Endothelial cell of umbilical vein (primary cell): ENCODE data around the gene ZNF775. TPM values are rescaled to one million over a fixed set of nuclear protein-coding genes. Genes with fewer than 3 reads are reported as not detected.

ENCODE experiments used
- BruUV-seq: library from RNA; stranded (reverse); fragments of 400-500 nt; replicated peaks from 2 replicates; lab custom pipeline; 2021; lab: Mats Ljungman, UMichigan
- CTCF ChIA-PET: fragments of 300-600, 350-600 bp; sonication (Branson Sonifier 250); formaldehyde crosslinking; loops from one replicate; lab custom pipeline; 2021; ENCODE audit warnings: antibody characterized with exemption, inconsistent platforms; lab: Charles Lee
- POLR2A ChIA-PET: fragments of 300-600, 350-600 bp; sonication (Branson Sonifier 250); formaldehyde crosslinking; loops from one replicate; lab custom pipeline; 2021; ENCODE audit warnings: antibody characterized with exemption, inconsistent platforms; lab: Charles Lee
- DNase-seq: peaks from one replicate; pipeline ENCODE4 v3.0.0-alpha.2; 2011; ENCODE audit warnings: low read depth, low spot score
- FAIRE-seq: peaks from 2 replicates; lab custom pipeline; 2011; peaks lifted over from hg19 to GRCh38; lab: Jason Lieb, UNC
- H2AFZ ChIP-seq: 2 replicates; pipeline ENCODE4 v1.6.0; 2012; ENCODE audit warnings: low read depth, low read length, control low read depth, inconsistent platforms
- H3K27ac ChIP-seq: 2 replicates; pipeline ENCODE4 v1.5.1; 2011; ENCODE audit warnings: low read depth, mild to moderate bottlenecking, control low read depth, low read length, moderate library complexity; ENCODE audit not compliant: insufficient read depth
- H3K27me3 ChIP-seq, 2 experiments: 2 replicates each; pipeline versions ENCODE4 v1.6.0 to v1.6.1; 2011; ENCODE audit warnings: low read length in 2 of 2, mixed read lengths in 1 of 2; ENCODE audit not compliant: control insufficient read depth in 2 of 2, insufficient read depth in 2 of 2
- H3K36me3 ChIP-seq, 2 experiments: 2 replicates in 1 of 2; 3 replicates in 1 of 2; pipeline ENCODE4 v1.5.1; 2011; ENCODE audit warnings: low read length in 2 of 2, mild to moderate bottlenecking in 1 of 2, moderate library complexity in 1 of 2; ENCODE audit not compliant: control insufficient read depth in 2 of 2, insufficient read depth in 2 of 2; ENCODE audit errors: extremely low read depth in 1 of 2
- H3K4me1 ChIP-seq: 3 replicates; pipeline ENCODE4 v1.5.1; 2011; ENCODE audit warnings: mild to moderate bottlenecking, low read length; ENCODE audit not compliant: control insufficient read depth, insufficient read depth; ENCODE audit errors: extremely low read depth
- H3K4me2 ChIP-seq: 2 replicates; pipeline ENCODE4 v1.6.1; 2011; ENCODE audit warnings: low read length, control low read depth, mixed read lengths; ENCODE audit not compliant: insufficient read depth
- H3K4me3 ChIP-seq, 3 experiments: fragments of 200-600 bp in 1 of 3; sonication (generic), shearing (Covaris generic) in 1 of 3; replicated peaks in 1 of 3; 2 replicates each; pipeline ENCODE4 v1.5.1; 2011 to 2016; ENCODE audit warnings: control low read depth in 3 of 3, low read length in 3 of 3, mild to moderate bottlenecking in 2 of 3, inconsistent platforms in 1 of 3, low read depth in 1 of 3, moderate library complexity in 1 of 3; ENCODE audit not compliant: insufficient read depth in 1 of 3
- H3K79me2 ChIP-seq: 2 replicates; pipeline ENCODE4 v1.6.0; 2012; ENCODE audit warnings: low read length, inconsistent platforms; ENCODE audit not compliant: control insufficient read depth, insufficient read depth
- H3K9ac ChIP-seq: replicated peaks from 2 replicates; pipeline ENCODE3; 2011; ENCODE audit warnings: low read length, control low read depth; ENCODE audit not compliant: insufficient read depth; ENCODE audit errors: extremely low read depth
- H3K9me1 ChIP-seq: replicated peaks from 3 replicates; pipeline ENCODE4 v1.6.0; 2011; ENCODE audit warnings: mild to moderate bottlenecking, low read length; ENCODE audit not compliant: control insufficient read depth, insufficient read depth; ENCODE audit errors: extremely low read depth
- H3K9me3 ChIP-seq: replicated peaks from 2 replicates; pipeline ENCODE4 v1.5.1; 2012; ENCODE audit warnings: low read length, inconsistent platforms; ENCODE audit not compliant: control insufficient read depth, insufficient read depth
- H4K20me1 ChIP-seq: replicated peaks from 2 replicates; pipeline ENCODE3; 2011; ENCODE audit warnings: mild to moderate bottlenecking, low read length; ENCODE audit not compliant: control insufficient read depth, insufficient read depth; ENCODE audit errors: extremely low read depth
- CTCF ChIP-seq, 2 donors: IDR thresholded peaks; 1 replicate in 1 of 2; 2 replicates in 1 of 2; pipeline ENCODE4 v1.5.1; 2011; ENCODE audit warnings: low read length in 2 of 2, mild to moderate bottlenecking in 2 of 2, moderate library complexity in 2 of 2, control low read depth in 1 of 2, inconsistent platforms in 1 of 2, low read depth in 1 of 2; ENCODE audit not compliant: insufficient read depth in 1 of 2; ENCODE audit errors: extremely low read depth in 1 of 2
- EZH2 ChIP-seq: IDR thresholded peaks from 2 replicates; pipeline ENCODE4 v1.6.1; 2012; ENCODE audit warnings: borderline replicate concordance, low read depth, mild to moderate bottlenecking, moderate library complexity, low read length, inconsistent platforms; ENCODE audit not compliant: severe bottlenecking
- FOS ChIP-seq: IDR thresholded peaks from 2 replicates; pipeline ENCODE4 v1.6.1; 2011; ENCODE audit warnings: mild to moderate bottlenecking, low read length, moderate library complexity, borderline replicate concordance; ENCODE audit not compliant: insufficient read depth
- GATA2 ChIP-seq: IDR thresholded peaks from 2 replicates; pipeline ENCODE4 v1.7.0; 2011; ENCODE audit warnings: low read depth, mild to moderate bottlenecking, moderate library complexity, mixed read lengths, low read length; ENCODE audit not compliant: insufficient read length, insufficient read depth
- JUN ChIP-seq: IDR thresholded peaks from 2 replicates; pipeline ENCODE4 v1.6.1; 2011; ENCODE audit warnings: borderline replicate concordance, low read depth; ENCODE audit not compliant: insufficient read length, insufficient read depth
- MAX ChIP-seq: IDR thresholded peaks from 2 replicates; pipeline ENCODE4 v1.6.1; 2011; ENCODE audit not compliant: insufficient read depth, insufficient read length
- MYC ChIP-seq: IDR thresholded peaks from one replicate; pipeline ENCODE4 v1.6.1; 2011; ENCODE audit warnings: mild to moderate bottlenecking, low read depth, low read length
- POLR2A ChIP-seq: IDR thresholded peaks from 2 replicates; pipeline ENCODE4 v1.6.1; 2012; ENCODE audit warnings: low read depth, mild to moderate bottlenecking, control low read depth, low read length
- POLR2AphosphoS5 ChIP-seq: IDR thresholded peaks from 2 replicates; pipeline ENCODE4 v1.6.1; 2012; ENCODE audit warnings: low read depth, mild to moderate bottlenecking, control low read depth, low read length, moderate library complexity; ENCODE audit not compliant: insufficient read depth
- dilution Hi-C: fragments of 300-500 bp; cut with MboI; formaldehyde crosslinking; loops from one replicate; pipeline ENCODE4 v1.15.0; 2019; ENCODE audit warnings: low sequenced_read_pairs; ENCODE audit not compliant: extremely low pct_ligation_motif_present
- intact Hi-C: fragments of 100-400 bp; cut with micrococcal nuclease; formaldehyde crosslinking; loops from one replicate; pipeline ENCODE4 v1.10.0; 2022
- polyA plus RNA-seq, 4 experiments: library from polyadenylated mRNA; depleted of rRNA in 3 of 4; stranded (reverse) in 3 of 4; unstranded in 1 of 4; fragments of >200 nt; gene quantifications; 2 replicates each; pipeline versions ENCODE4 v1.2.1 to v1.2.3, GENCODE V29; 2011 to 2012; ENCODE audit warnings: missing spikeins in 1 of 4
- total RNA-seq: library from RNA; stranded (reverse); gene quantifications from 2 replicates; pipeline ENCODE4 v1.2.3, GENCODE V29; 2021

The ZNF775 gene
- total and polyA plus RNA-seq, 2 donors (not counting 3 experiments of a cell fraction or from before 2014, with no cell fraction given) = 5.8 to 8.3 TPM

- H3K4me1 ChIP-seq = no peaks in the 10 kb centered on the region
- no TSS peak for BruUV-seq
- no peaks in the 10 kb centered on the region for H3K79me2 ChIP-seq
- no peaks in the 10 kb centered on the region for H4K20me1 ChIP-seq
- H3K27me3 ChIP-seq = peaks cover 25 to 32% of the 10 kb centered on the region in 2 experiments
- no peak overlapping the region for H3K4me2 ChIP-seq
- no peak overlapping the region for H2AFZ ChIP-seq
- no peak overlapping the region for H3K9ac ChIP-seq
- H3K9me3 ChIP-seq = no peaks in the 10 kb centered on the region
- no peaks in the 10 kb centered on the region for H3K9me1 ChIP-seq
- no peaks in the 10 kb centered on the region for H3K36me3 ChIP-seq
- intact Hi-C loops (no loop called here), dilution Hi-C loops (no loop called here)
- ChIA-PET POLR2A (no interaction called here), CTCF (no interaction called here)
- H3K4me3 ChIP-seq = no peak overlapping the region
- FAIRE-seq = no peak
- TF ChIP-seq EZH2 (no peak), POLR2AphosphoS5 (no peak), GATA2 (no peak), JUN (no peak), CTCF (IDR thresholded peaks at IDR 0.05; ENCODE audit: extremely low read depth in 1 of 2, insufficient read depth in 1 of 2, low read depth in 1 of 2, low read length in 2 of 2) (no peak), MYC (no peak), MAX (no peak), FOS (no peak), POLR2A (no peak)
- no peak overlapping the region for H3K27ac ChIP-seq
- DNase-seq = no peak
Measured at GRCh38 chr7:150345012-150345411, 34.1 kb upstream of the ZNF775 start.
